ENCODE results near the gene RFX1.
"Not testable (repeated sequence)": the region's sequence is repeated elsewhere in the genome, so short reads cannot be mapped to it uniquely, and the experiment has no call there.

Gene RFX1

GRCh38 chr19:13978351-13979243 lies 27.5 kb downstream of the RFX1 start:
- no peak for DNase-seq (ENCODE audit: low read depth)

- no peak for DNase-seq (ENCODE audit: low read depth)
These were observed 28.3 kb downstream of the RFX1 start for GRCh38 chr19:13977803-13978202.

- DNase-seq (ENCODE audit: low read depth): no peak
These were observed 29.7 kb downstream of the RFX1 start for GRCh38 chr19:13976446-13976845.

- no peak for DNase-seq (ENCODE audit: low read depth)
These were observed 30.2 kb downstream of the RFX1 start for GRCh38 chr19:13975870-13976269.

GRCh38 chr19:13974073-13974472 lies 32.0 kb downstream of the RFX1 start:
- DNase-seq (ENCODE audit: low read depth): no peak

GRCh38 chr19:13973479-13973878 lies 32.6 kb downstream of the RFX1 start:
- DNase-seq (ENCODE audit: low read depth): not testable (repeated sequence)

- DNase-seq (ENCODE audit: low read depth): no peak
These were observed 33.6 kb downstream of the RFX1 start for GRCh38 chr19:13972368-13973155.

- not testable (repeated sequence) for DNase-seq (ENCODE audit: low read depth)
These were observed 34.3 kb downstream of the RFX1 start for GRCh38 chr19:13971868-13972267.

- DNase-seq (ENCODE audit: low read depth): no peak
These were observed 36.2 kb downstream of the RFX1 start for GRCh38 chr19:13969897-13970296.

GRCh38 chr19:13968999-13969398 lies 37.1 kb downstream of the RFX1 start:
- DNase-seq (ENCODE audit: low read depth): no peak

- DNase-seq (ENCODE audit: low read depth): no peak
These were observed 37.7 kb downstream of the RFX1 start for GRCh38 chr19:13968383-13968935.

- DNase-seq (ENCODE audit: low read depth): not testable (repeated sequence)
These were observed 38.9 kb downstream of the RFX1 start for GRCh38 chr19:13967206-13967605.

- no peak for DNase-seq (ENCODE audit: low read depth)
These were observed 39.4 kb downstream of the RFX1 start for GRCh38 chr19:13966684-13967128.

GRCh38 chr19:13965926-13966683 lies 40.0 kb downstream of the RFX1 start:
- DNase-seq (ENCODE audit: low read depth): no peak

- DNase-seq (ENCODE audit: low read depth): no peak
These were observed 40.7 kb downstream of the RFX1 start for GRCh38 chr19:13965377-13965896.

GRCh38 chr19:13964776-13965175 lies 41.3 kb downstream of the RFX1 start:
- DNase-seq (ENCODE audit: low read depth): no peak

- DNase-seq (ENCODE audit: low read depth): no peak
These were observed 42.5 kb downstream of the RFX1 start for GRCh38 chr19:13963603-13964105.

- no peak for DNase-seq (ENCODE audit: low read depth)
These were observed 43.2 kb downstream of the RFX1 start for GRCh38 chr19:13962699-13963602.

- DNase-seq (ENCODE audit: low read depth): no peak
These were observed 44.1 kb downstream of the RFX1 start for GRCh38 chr19:13961826-13962698.
